GM21360 (cell line): Measurements from ENCODE around the gene FLT3.
"Not testable (repeated sequence)": the region's sequence is repeated elsewhere in the genome, so short reads cannot be mapped to it uniquely, and the experiment has no call there.

Source experiments
- ATAC-seq: cut with Tn5 transposase; IDR thresholded peaks from one replicate; pipeline ENCODE4 v1.9.1; 2021; ENCODE audit warnings: mild to moderate bottlenecking, moderate library complexity; ENCODE audit not compliant: unreplicated experiment

FLT3 gene

DNA sequence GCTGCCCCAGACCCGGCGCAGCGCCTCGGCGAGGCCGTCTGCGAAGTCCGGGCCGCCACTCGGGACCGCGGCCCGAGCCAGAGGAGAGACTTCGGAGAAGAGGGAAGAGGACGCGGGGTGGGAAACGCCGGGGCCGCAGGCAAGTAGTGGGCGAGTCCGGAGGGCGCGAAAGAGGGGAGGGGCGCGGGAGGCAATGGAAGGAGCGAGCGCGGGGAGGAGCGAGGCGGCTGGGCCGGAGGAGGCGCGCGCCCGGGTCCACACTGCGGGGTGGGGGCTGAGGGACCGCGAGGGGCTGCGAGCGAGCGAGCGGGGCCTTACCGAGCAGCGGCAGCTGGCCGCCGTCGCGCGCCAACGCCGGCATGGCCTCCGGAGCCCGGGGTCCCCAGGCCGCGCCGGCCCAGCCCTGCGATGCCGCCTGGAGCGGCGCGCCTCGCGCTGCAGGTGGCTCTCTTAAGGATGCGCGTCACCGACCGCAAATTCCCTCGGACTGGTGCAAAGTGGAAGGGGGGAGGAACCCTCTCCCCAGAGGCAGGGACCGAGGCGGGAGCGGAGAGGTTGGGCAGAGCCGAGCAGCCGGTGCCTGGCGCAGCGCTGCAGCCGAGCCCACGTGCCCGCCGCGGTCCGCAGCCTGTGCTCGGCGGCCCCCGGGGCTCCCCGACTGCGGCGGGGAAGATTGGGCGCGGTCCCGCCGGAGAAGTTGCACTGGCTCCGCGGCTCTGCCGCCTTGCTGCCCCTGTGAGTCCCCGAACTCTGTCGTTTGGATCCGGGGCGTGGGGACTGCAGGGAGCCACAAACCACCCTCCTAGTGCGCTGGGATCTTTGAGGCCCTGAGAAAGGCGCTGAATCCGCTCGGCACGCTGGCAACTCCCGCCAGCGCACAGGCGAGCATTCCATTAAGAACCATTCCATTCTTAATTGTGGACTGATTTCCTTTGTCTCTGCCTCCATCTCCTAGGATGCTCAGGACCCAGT lies at the start of gene FLT3:
FLT3 (minus strand) TSS at position 427 of the 972 bp plus-strand sequence; CDS start at position 361, 66 bp downstream.
- ATAC-seq = no peak

DNA sequence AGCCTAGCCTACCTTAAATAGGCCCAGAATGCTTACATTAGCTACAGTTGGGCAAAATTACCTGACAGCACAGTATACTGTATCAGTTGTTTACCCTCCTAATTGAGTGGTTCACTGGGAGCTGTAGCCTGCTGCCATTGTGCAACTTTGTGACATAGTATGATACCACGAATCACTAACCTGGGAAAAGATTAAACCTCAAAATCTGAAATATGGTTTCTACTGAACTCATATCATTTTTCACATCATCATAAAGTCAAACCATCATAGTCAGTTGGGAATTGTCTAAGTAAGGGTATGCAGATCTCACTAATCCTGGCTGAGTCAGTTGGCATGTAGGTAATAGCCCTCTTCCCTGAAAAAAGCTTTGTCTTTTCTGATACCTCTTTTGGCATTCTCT lies 47.1 kb upstream of the FLT3 start:
- no peak for ATAC-seq

DNA sequence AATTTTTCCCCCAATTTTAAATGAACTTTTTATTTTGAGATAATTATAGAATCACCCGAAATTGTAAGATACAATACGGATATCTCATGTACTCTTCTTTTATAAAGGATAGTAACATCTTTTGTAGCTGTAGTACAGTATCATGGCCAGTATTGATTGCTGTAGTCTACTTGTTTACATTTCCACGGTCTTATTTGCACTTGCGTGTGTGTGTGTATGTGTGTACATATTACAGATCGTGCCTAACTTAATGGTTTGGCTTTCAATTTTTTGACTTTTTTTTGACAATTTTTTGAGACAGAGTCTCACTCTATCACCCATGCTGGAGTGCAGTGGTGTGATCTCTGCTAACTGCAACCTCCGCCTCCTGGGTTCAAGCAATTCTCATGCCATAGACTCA lies 44.7 kb upstream of the FLT3 start:
- ATAC-seq = no peak

DNA sequence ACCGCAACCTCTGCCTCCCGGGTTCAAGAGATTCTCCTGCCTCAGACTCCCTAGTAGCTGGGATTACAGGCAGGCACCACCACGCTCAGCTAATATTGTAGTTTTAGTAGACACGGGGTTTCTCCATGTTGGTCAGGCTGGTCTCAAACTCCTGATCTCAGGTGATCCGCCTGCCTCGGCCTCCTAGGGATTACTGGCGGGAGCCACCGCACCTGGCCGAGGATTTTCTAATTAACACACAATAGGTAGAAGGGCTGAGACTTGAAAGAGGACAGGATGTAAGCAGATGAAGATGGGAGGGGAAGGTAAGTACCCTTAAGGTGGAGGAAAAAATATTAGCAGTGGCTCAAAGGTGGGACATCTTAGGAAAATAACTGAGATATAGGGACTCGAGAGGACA lies 41.2 kb upstream of the FLT3 start:
- ATAC-seq = not testable (repeated sequence)

DNA sequence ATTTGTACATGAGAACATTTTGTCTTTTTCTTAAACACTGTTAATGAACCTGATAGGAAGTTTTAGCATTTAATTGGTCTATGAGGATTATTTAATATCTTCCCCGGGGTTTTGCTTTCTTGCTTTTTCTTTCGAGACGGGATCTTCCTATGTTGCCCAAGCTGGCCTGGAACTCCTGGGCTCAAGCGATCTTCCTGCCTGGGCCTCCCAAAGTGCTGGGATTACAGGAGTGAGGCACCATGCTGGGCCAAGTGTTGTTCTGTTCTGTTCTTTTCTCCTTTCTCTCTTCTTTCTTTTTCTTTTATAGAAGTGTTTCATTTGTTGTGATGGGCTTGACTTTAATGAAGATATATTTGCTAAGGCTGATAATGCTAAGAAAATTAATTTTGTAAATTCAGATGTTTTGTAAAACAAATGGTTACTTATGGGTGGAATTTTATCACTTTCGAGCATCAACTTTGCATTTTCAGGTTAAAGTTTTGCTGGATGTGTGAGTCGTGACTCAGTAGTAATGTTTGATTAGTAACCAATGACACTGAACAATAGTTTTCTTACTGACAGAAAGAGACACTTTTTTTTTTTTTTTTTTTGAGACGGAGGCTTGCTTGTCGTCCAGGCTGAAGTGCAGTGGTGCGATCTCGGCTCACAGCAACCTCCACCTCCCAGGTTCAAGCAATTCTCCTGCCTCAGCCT lies 40.2 kb upstream of the FLT3 start:
- ATAC-seq = no peak

DNA sequence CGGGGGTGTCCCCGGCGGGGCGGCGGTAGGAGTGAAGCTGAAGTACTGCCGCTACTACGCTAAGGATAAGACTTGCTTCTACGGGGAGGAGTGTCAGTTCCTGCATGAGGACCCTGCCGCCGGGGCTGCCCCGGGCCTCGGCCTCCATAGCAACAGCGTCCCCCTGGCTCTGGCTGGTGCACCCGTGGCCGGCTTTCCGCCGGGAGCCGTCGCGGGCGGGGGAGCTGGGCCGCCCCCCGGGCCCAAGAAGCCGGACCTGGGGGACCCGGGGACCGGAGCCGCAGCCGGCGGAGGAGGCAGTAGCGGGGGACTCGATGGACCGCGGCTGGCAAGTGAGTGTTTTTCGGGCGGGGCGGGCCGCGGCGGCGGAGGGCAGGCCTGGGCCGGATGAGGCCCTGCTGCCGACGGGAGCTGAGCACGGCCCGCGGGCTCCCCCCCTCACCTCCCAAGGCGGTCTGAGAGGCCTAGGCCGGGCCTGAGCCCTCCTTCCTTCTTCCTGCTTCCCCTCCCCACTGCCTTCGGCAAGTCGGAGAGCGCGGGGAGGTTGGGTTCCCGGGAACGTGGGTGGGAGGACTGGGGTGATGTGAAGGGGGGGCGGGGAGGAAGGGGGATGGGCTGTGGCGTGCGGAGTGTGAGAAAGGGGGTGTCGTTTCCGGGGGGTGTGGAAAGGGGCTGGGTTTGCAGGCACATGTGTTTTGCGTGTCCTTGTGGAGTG lies 38.5 kb upstream of the FLT3 start:
- ATAC-seq = peak; percentile 44

DNA sequence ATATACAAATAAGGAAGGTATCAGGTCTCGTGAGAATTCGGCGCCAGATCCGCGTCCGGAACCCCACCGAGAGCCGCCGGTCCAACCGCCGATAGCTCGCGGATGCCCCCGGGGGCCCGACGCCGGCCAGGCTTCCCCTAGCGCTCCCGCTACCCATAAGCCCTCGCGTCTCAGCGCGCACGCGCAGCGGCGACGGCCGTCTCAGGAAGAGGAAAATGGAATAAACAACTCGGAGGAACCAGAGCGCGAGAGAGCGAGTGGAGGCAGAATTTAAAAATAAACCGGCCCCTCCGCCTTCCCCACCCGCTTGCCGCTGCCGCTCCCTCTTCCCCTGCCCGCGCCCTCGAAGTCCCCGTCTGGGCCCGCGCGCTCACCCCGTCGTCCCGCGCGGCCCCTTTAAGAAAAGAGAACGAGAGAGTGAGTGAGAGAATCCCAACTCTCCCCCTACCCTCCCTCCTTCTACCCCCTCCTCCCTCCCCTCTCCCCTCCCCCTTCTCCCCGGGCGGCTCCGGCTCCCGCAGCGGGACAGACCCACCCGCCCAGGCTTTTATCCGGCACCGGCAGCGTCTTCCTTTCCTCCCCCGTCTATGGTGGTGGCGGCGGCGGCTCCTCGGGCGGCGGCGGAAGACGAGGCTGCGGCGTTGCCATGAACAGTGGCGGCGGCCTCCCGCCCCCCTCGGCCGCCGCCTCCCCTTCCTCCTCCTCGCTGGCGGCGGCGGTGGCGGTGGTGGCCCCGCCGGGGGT lies 37.8 kb upstream of the FLT3 start, which contains the start of gene PAN3:
PAN3 (plus strand) TSS at position 534 of the 744 bp plus-strand sequence; CDS start at position 647, 113 bp downstream.
- peak; percentile 42 for ATAC-seq

DNA sequence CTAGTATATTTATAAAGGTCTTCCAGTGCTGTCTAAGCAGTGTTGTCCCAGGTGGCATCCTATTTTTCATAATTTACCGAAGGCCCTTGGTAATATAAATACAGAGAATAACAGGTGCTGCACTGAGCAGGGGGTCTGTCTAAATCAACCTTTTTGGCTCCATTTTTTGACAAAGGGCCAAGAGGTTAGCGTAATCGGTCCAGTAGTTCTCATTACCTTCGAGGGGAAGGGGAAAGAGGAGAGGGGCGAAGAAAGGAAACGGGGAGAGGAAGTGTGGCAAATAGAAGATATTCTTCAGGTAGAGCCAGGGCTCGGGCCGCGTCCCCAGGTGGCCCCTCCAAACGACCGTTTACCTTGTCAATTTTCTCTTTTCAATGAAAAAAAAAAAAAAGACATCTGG lies 37.2 kb upstream of the FLT3 start:
- no peak for ATAC-seq

DNA sequence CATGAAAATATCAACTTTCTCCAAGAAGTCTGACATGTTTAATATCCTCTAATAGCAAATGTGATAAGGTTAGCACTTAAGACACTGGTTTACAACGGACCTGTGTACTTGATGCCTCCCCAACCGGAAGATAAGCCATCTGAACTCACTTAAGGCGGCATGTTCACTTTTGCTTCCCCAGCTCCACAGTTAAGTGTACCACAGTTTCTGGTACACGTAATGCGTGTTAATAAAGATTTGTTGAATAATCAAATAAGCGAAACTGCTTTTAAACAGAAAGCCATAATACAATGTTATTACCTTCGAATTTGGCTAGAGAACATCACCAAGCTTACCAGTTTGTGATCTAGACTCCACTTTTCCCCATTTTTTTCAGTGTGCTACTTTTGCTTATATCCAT lies 36.5 kb upstream of the FLT3 start:
- ATAC-seq = no peak

DNA sequence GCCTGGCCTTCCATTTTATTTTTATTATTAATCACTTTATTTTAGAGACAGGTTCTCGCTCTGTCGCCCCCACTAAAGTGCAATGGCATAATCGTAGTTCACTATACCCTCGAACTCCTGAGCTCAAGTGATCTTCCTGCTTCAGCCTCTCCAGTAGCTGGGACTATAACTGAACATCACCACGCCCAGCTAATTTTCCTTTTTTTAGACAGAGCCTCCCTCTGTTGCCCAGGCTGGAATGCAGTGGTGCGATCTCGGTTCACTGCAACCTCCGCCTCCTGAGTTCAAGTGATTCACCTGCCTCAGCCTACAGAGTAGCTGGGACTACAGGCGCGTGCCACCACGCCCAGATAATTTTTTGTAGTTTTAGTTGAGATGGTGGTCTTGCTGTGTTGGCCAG lies 31.3 kb upstream of the FLT3 start:
- no peak for ATAC-seq

DNA sequence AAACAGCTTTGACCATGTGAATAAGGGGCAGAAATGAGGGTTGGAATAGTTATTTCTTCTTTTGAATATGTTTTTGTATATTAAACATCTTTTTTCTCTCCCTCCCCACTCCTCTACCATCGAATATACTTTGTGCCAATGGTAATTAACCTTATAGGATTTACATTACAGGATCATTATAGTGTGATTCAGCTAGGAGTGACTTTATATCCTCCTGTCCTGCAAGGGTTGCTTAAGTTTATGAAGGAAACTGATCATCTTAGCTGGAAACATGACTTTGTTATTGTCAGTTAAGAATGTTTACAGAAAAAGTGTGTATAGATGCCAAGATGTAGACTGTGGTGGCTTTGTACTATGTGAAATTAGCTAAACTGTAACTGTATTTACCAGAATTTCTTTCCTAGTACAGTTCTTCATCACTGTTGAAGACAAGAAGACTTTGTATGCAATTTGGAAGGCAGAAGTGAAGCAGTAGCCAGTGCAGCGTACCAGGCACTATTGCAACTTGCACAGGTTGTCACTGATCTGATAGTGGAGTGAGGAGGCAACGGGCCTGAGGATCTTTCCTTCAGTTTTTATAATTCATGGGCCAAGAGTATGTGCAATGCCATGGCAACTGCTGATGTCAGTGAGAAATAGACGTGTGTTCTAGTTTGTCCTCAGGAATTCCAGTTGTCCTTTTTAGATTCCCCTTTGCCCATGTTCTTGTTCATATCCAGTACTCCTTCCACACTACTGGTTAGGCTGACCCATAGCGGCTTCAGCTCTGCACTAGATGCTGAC lies 29.7 kb upstream of the FLT3 start:
- ATAC-seq = no peak

DNA sequence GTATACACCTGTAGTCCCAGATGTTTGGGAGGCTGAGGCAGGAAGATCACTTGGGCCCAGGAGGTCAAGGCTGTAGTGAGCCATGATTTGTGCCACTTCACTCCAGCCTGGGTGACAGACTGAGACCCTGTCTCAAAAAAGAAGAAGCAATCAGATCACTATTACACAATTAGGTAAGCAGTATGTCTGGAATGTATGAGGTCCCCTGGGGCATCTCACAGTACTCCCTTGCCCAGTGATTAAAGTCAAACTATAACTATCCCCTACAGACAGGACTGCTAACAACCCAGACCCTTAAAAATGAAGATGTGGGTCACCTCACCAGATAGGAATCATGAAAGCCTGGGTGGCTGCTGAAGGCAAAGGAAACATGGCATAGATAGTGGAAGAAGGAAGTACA lies 28.6 kb upstream of the FLT3 start:
- ATAC-seq = no peak

DNA sequence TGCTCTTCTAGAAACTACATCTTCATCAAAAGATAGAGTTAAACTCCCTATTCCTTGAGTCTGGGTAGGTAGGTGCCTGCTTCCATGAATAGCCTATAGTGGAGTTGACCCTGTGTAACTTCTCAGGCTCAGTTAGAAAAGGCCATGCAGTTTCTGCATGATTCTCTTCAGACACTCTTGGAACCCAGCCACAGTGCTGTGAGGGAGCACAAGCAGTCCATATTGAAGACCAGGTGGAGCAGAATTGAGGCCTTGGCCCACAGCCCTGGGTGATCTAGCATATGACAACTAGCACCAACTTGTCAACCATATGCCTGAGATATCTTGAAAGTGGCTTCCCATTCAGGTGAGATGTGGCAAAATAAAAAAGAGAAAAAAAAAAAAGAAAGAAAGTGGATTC lies 27.7 kb upstream of the FLT3 start:
- no peak for ATAC-seq

DNA sequence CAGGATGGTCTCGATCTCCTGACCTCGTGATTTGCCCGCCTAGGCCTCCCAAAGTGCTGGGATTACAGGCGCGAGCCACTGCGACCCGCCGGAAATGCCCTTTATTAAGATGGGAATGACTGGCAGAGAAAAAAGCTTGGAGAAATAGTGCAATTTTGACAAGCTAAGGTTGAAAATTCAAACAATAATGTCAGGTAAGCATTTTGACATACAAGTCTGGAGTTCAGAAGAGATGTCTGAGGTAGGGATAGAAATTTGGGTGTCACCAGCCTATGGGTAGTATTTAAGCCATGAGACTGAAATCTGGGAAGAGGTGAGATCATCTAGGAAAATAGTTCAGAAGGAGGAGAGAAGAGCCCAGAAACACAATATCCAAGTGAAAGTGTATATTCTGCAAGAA lies 20.8 kb upstream of the FLT3 start:
- ATAC-seq = no peak

DNA sequence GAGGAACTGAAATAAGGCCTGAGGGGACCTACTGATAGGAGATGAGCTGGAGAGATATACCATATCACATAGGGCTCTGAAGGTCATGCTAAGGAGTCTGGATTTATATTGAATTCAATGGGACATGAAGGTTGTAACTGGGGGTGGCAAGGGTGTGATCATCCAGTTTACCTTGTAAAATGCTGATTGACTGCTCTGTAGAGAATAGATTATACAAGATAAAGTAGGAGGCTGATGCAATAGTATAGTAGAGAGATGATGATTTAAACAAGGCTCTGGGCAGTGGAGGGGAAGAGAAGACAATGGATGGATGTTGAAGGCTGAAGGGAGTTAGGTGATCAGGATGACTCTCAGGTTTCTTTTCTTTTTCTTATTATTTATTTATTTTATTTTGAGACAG lies 19.9 kb upstream of the FLT3 start:
- no peak for ATAC-seq

DNA sequence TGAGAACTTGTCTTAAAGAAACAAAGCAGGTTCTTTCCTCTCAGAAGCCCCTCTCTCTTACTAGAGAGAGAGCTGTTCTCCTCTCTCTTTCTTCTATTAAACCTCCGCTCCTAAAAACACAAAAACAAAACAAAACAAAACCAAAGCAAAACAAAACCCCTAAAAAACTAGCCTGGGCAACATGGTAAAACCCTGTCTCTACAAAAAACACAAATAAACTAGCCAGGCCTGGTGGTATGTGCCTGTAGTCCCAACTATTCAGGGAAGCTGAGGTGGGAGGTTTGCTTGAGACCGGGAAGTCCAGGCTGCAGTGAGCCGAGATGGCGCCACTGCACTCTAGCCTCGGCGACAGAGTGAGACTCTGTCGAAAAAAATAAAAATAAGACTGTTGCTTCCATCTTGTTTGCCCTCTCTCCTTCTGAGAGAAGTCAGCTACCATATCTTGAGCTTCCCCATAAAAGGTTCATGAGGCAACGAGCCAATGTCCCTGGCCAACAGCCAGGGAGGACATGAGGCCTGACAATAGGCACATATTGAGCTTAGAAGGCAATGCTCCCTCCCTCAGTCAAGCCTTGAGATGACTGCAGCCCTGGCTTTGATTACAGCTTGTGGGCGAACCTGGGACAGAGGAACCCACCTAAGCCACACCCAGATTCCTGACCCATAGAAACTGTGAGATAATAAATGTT lies 17.5 kb upstream of the FLT3 start:
- no peak for ATAC-seq

DNA sequence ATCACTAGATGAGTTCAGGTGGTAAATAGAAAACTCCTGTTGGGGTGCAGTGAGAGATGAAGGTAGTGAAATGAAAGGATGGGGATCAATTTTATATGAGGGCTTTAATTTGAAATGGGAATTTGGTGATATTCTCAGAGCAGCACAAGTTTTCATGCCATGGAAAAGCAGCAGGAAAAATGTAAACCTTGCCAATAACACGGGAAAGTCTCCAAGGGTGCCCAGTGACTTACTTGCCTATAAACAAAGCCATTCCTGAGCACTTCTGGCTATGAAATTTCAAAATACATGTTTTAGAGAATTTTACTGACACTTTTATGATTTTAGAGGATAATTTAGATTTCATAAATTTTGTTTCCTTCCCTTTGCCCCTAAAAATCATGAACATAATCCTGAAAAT lies 16.4 kb upstream of the FLT3 start:
- ATAC-seq = no peak

DNA sequence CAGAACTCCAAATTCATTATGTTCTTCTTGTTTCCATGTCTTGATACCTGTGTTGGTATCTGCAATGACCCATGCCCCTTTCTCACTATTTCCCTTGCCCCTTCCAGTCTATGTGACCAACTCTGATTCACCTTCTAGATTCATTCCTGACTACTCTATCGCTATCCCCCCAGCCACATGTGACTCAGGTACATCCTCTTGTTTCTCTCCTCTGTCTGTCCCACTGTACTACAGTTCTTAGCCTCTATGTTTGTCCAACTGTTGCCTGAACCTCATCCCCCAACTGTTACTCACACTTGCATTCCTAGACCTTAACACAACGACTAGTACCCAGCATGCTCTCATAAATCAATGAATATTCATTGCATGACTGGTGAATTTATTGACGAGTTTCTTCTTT lies 10.0 kb upstream of the FLT3 start:
- no peak for ATAC-seq

DNA sequence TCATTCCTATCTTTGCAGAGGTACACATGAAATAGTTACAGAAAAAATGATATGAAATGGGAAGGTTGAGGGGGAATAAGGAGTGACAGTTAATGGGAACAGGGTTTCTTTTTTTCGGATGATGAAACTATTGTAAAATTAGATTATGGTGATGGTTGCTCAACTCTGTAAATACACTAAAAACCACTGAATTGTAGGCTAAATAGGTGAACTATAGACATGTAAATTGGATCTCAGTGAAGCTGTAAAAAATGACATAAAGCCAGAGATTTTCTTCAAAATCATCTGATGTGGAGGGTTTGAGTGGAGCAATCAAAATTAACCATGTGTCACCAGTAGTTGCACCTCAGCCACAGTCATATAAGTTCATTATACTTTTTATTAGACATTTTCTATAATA lies 6.6 kb upstream of the FLT3 start:
- no peak for ATAC-seq
